Esophagus squamous epithelium (tissue), 5 donors: Measurements from ENCODE around the gene ACVR1B. TPM values are rescaled to one million over a fixed set of nuclear protein-coding genes. Genes with fewer than 3 reads are reported as not detected.
A peak's percentile ranks its signal among the peaks of the same experiment; 100 is the strongest.

Source experiments
- DNase-seq: peaks from one replicate; lab custom pipeline; 2025; lab: John Stamatoyannopoulos, UW
- H3K27ac ChIP-seq, 4 donors: fragments of 200-600 bp; sonication (generic); one replicate each; pipeline ENCODE4 v1.5.1; 2016 to 2019; ENCODE audit warnings: mild to moderate bottlenecking in 1 of 4
- H3K27me3 ChIP-seq, 4 donors: fragments of 200-600 bp; sonication (generic); 1 replicate in 3 of 4; 2 replicates in 1 of 4; pipeline versions ENCODE4 v1.5.1 to v1.6.0; 2017 to 2021; ENCODE audit warnings: antibody characterized with exemption in 1 of 4
- H3K36me3 ChIP-seq, 3 donors: fragments of 200-600 bp; sonication (generic); one replicate each; pipeline ENCODE4 v1.5.1; 2016 to 2019
- H3K4me1 ChIP-seq, 3 donors: fragments of 200-600 bp; sonication (generic); one replicate each; pipeline ENCODE4 v1.5.1; 2017 to 2019
- H3K4me3 ChIP-seq, 4 donors: fragments of 200-600 bp; sonication (generic); 1 replicate in 3 of 4; 2 replicates in 1 of 4; pipeline ENCODE4 v1.5.1; 2016 to 2019; ENCODE audit warnings: mild to moderate bottlenecking in 2 of 4, moderate library complexity in 1 of 4
- H3K9me3 ChIP-seq, 3 donors: fragments of 200-600 bp; sonication (generic); one replicate each; pipeline ENCODE4 v1.5.1; 2016 to 2019
- CTCF ChIP-seq, 6 experiments: fragments of 450-650 bp in 4 of 6; fragments of 200-600 bp in 2 of 6; sonication (generic) in 2 of 6; IDR thresholded peaks; one replicate each; pipeline ENCODE4 v1.5.1; 2016 to 2019; ENCODE audit warnings: antibody characterized with exemption in 6 of 6, mild to moderate bottlenecking in 4 of 6, moderate library complexity in 4 of 6
- POLR2A ChIP-seq, 4 donors: fragments of 450-650 bp; IDR thresholded peaks; one replicate each; pipeline ENCODE4 v1.6.1; 2017; ENCODE audit warnings: antibody characterized with exemption in 4 of 4, mild to moderate bottlenecking in 4 of 4, moderate library complexity in 3 of 4
- WGBS, 2 donors: methylation state at CpG; one replicate each; pipeline ENCODE4 v1.1.5; 2018; 5-methylcytosine and 5-hydroxymethylcytosine counted together
- intact Hi-C: fragments of 100-400 bp; cut with DNase I; formaldehyde crosslinking; loops from one replicate; pipeline ENCODE4 v1.15.0; 2022
- total RNA-seq, 4 donors: library from RNA; depleted of rRNA; stranded (reverse); fragments of >200 nt; gene quantifications; one replicate each; pipeline ENCODE4 v1.1.0, GENCODE V29; 2016
- donor health status: DM: yes; HTN: yes; CAD: no.

ACVR1B gene
- total RNA-seq, 4 donors from 2014 or later, result 11.4 to 31.7 (median 16.8) TPM

- WGBS, 2 donors, result 35 to 36% methylated on average over 2 to 3 of the region's 5 CpGs
- intact Hi-C loops, result no loop called here
- Histone ChIP-seq H3K9me3 (no peaks in the 10 kb centered on the region), H3K27ac (peak overlapping the region; percentile 79 to 96 (median 91)), H3K4me1 (peaks cover 11 to 85% (median 23%) of the 10 kb centered on the region in 3 donors), H3K36me3 (peaks cover 0 to 19% (median 0%) of the 10 kb centered on the region in 3 donors), H3K27me3 (peaks cover 0 to 36% (median 3%) of the 10 kb centered on the region in 4 donors), H3K4me3 (peak overlapping the region; percentile 54 to 90 (median 68))
- no peak for TF ChIP-seq POLR2A (IDR thresholded peaks at IDR 0.05)
- TF ChIP-seq CTCF (IDR thresholded peaks at IDR 0.05), result no peak
- DNase-seq, result no peak
These were observed 56.5 kb downstream of the ACVR1B start for GRCh38 chr12:52007982-52008510.

- intact Hi-C loops, result no loop called here
- peaks cover 0 to 36% (median 3%) of the 10 kb centered on the region in 4 donors for H3K27me3 ChIP-seq
- no peak for DNase-seq
- H3K27ac ChIP-seq, result peak overlapping the region; percentile 79 to 96 (median 91)
- TF ChIP-seq POLR2A (IDR thresholded peaks at IDR 0.05), result no peak
- TF ChIP-seq CTCF (IDR thresholded peaks at IDR 0.05), result no peak
- peaks cover 0 to 29% (median 0%) of the 10 kb centered on the region in 3 donors for H3K36me3 ChIP-seq
- H3K4me3 ChIP-seq, result peak overlapping the region; percentile 54 to 90 (median 68)
- peaks cover 11 to 81% (median 23%) of the 10 kb centered on the region in 3 donors for H3K4me1 ChIP-seq
- 71 to 84% methylated on average over 6 to 8 of the region's 10 CpGs for WGBS, 2 donors
- H3K9me3 ChIP-seq, result no peaks in the 10 kb centered on the region
These were observed 57.7 kb downstream of the ACVR1B start for GRCh38 chr12:52009081-52009751.

- peaks cover 0 to 39% (median 0%) of the 10 kb centered on the region in 3 donors for H3K36me3 ChIP-seq
- 19 to 66% methylated on average over 4 to 5 of the region's 11 CpGs for WGBS, 2 donors
- peak overlapping the region in 3 of 4 donors; percentile 60 to 90 (median 76) for H3K4me3 ChIP-seq
- peaks cover 0 to 27% (median 3%) of the 10 kb centered on the region in 4 donors for H3K27me3 ChIP-seq
- H3K27ac ChIP-seq, result peak overlapping the region; percentile 79 to 96 (median 91)
- DNase-seq, result no peak
- TF ChIP-seq POLR2A (IDR thresholded peaks at IDR 0.05), result peak in 2 of 4 donors; percentile 12 to 19
- no peak for TF ChIP-seq CTCF (IDR thresholded peaks at IDR 0.05)
- no peaks in the 10 kb centered on the region for H3K9me3 ChIP-seq
- intact Hi-C loops, result no loop called here
- peaks cover 11 to 74% (median 18%) of the 10 kb centered on the region in 3 donors for H3K4me1 ChIP-seq
These were observed 58.7 kb downstream of the ACVR1B start for GRCh38 chr12:52010152-52010622.

- Histone ChIP-seq H3K27me3 (peaks cover 0 to 20% (median 3%) of the 10 kb centered on the region in 4 donors), H3K4me1 (peaks cover 11 to 73% (median 18%) of the 10 kb centered on the region in 3 donors), H3K36me3 (peaks cover 0 to 42% (median 0%) of the 10 kb centered on the region in 3 donors), H3K27ac (peak overlapping the region; percentile 79 to 96 (median 91)), H3K9me3 (no peaks in the 10 kb centered on the region), H3K4me3 (peak overlapping the region in 2 of 4 donors; percentile 76 to 90)
- TF ChIP-seq CTCF (IDR thresholded peaks at IDR 0.05) (no peak), POLR2A (IDR thresholded peaks at IDR 0.05) (no peak)
- no peak for DNase-seq
- intact Hi-C loops, result no loop called here
- 47 to 65% methylated on average over 4 to 8 of the region's 8 CpGs for WGBS, 2 donors
These were observed 59.4 kb downstream of the ACVR1B start for GRCh38 chr12:52010692-52011601.
